ENCODE results near the gene DRD2.

- TF ChIP-seq CTCF (IDR thresholded peaks at IDR 0.05; ENCODE audit: insufficient read depth, low read length, poor library complexity, severe bottlenecking), result no peak
- TF ChIP-seq EZH2phosphoT487 (conservative IDR thresholded peaks at IDR 0.05; ENCODE audit: low read length), result no peak
These were observed 105.8 kb downstream of the DRD2 start for GRCh38 chr11:113369411-113369810.
